Muscle of back (tissue), 11 donors: ENCODE results near the gene GSS. TPM values are rescaled to one million over a fixed set of nuclear protein-coding genes. Genes with fewer than 3 reads are reported as not detected.

Experiments
- DNase-seq, 3 donors: peaks; one replicate each; pipeline versions ENCODE4 v3.0.0 to v3.0.0-alpha.2; 2013
- polyA plus RNA-seq, 10 donors: library from polyadenylated mRNA; unstranded; fragments of 120-200 nt; gene quantifications; one replicate each; pipeline ENCODE4 v1.2.1, GENCODE V29; 2013; ENCODE audit not compliant: insufficient read length in 10 of 10

The GSS gene
- polyA plus RNA-seq, 10 donors = 22.5 to 34.4 (median 28.2) TPM

- no peak for DNase-seq
These were observed 39.6 kb upstream of the GSS start for GRCh38 chr20:34995192-34995591.

GRCh38 chr20:34994509-34995131, 39.0 kb upstream of the GSS start:
- no peak for DNase-seq

- DNase-seq = no peak
These were observed 38.4 kb upstream of the GSS start for GRCh38 chr20:34993941-34994508.

GRCh38 chr20:34992751-34993417, 37.3 kb upstream of the GSS start:
- DNase-seq = no peak

GRCh38 chr20:34990661-34991214, 35.1 kb upstream of the GSS start:
- DNase-seq = no peak

GRCh38 chr20:34990231-34990630, 34.6 kb upstream of the GSS start:
- no peak for DNase-seq

GRCh38 chr20:34989670-34990069, 34.1 kb upstream of the GSS start:
- no peak for DNase-seq

- DNase-seq = no peak
These were observed 33.5 kb upstream of the GSS start for GRCh38 chr20:34989118-34989517.

GRCh38 chr20:34988191-34988540, 32.6 kb upstream of the GSS start:
- no peak for DNase-seq

GRCh38 chr20:34987288-34988190, 31.9 kb upstream of the GSS start:
- peak in 1 of 3 donors; percentile 48 for DNase-seq

GRCh38 chr20:34986311-34987287, 31.0 kb upstream of the GSS start:
- DNase-seq = no peak

- DNase-seq = no peak
These were observed 30.1 kb upstream of the GSS start for GRCh38 chr20:34985461-34986310.

GRCh38 chr20:34984756-34985261, 29.2 kb upstream of the GSS start:
- no peak for DNase-seq

- no peak for DNase-seq
These were observed 28.6 kb upstream of the GSS start for GRCh38 chr20:34983995-34984735.

GRCh38 chr20:34983089-34983820, 27.6 kb upstream of the GSS start:
- DNase-seq = no peak

- DNase-seq = no peak
These were observed 26.9 kb upstream of the GSS start for GRCh38 chr20:34982270-34983088.

GRCh38 chr20:34980543-34981233, 25.1 kb upstream of the GSS start:
- DNase-seq = peak in 1 of 3 donors; percentile 61
